Stimulated activated CD4-positive, alpha-beta T cell treated with anti-CD3 and anti-CD28 coated beads, Interleukin-12 subunit alpha, Interleukin-12 subunit beta, amount 100 ng/mL, for 48 hours (primary cell): Measurements from ENCODE around the gene SMTNL2.

Source experiments
- DNase-seq, 3 donors: peaks; one replicate each; pipeline ENCODE4 v3.0.0-alpha.2; 2020; ENCODE audit warnings: low read depth in 2 of 3, low spot score in 1 of 3

SMTNL2 gene

DNA sequence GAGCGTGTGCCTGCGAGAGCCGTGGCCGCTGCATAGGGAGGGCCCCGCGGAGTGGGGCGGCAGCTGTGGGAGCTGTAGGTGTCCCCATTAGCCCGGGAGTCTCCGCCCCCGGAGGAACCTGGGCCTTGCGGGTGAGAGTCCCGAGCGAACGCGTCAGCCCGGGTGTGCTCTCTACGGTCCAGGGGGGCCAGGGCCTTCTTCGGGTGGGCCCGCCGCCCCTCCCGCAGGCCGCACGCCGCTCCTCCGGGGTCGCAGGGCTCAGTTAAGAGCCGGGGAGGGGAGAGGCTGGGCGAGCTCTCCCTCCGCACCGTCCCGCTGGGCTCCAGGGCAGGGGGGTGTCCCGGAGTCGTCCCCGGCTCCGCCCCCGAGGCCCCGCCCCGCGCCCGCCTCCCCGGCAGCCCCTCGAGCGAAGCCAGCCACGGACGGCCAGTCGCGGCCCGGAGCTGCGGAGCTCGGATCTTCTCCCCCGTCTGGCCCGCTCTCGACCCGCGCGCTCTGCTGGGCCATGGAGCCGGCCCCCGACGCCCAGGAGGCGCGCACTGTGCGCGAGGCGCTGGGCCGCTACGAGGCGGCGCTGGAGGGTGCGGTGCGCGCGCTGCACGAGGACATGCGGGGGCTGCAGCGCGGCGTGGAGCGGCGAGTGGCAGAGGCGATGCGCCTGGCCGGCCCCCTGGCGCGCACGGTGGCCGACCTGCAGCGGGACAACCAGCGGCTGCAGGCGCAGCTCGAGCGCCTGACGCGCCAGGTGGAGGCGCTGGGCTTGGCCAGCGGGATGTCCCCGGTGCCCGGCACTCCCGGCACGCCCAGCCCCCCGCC lies at the start of gene SMTNL2:
TSS of gene SMTNL2 (plus strand) at position 429 of the 816 bp plus-strand sequence. CDS start at position 506, 77 bp downstream.
- no peak for DNase-seq

DNA sequence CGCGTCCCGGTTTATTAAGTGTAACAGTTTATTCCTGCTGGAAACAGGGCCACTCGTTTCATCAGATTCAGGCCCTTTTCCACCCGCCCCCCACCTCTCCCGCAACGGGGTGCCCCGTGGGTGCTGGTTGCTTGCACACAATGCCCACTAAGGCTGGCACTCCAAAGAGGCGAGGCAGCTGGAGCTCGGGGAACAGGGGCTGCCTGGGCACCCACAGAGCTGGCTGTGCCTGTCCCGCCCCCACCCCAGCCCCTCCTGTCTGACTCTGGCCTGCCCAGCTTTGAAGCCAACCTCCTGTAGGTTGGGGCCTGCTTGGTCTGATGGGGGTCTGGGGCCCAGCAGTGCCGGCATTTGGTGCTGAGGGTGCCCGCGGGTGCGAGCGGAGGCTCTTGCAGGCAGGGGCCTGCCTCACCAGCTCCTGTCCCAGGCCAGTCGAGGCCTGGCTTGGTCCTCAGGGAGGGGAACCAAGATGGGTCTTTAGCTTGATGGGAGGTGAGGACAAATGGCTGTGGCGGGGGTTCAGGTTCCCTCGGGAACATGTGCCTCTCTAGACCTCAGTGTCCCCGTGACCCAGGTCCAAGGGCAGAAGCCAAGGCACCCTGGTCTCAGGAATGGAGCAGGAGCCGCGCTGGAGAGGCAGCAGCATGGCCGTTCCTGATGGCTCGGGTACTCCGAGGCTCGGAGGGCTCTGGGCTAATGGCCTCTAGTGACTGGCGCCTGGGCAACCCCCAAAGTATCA lies 49.2 kb upstream of the SMTNL2 start:
- no peak for DNase-seq

- no peak for DNase-seq
Measured at GRCh38 chr17:4535667-4536258, 48.6 kb upstream of the SMTNL2 start.

DNA sequence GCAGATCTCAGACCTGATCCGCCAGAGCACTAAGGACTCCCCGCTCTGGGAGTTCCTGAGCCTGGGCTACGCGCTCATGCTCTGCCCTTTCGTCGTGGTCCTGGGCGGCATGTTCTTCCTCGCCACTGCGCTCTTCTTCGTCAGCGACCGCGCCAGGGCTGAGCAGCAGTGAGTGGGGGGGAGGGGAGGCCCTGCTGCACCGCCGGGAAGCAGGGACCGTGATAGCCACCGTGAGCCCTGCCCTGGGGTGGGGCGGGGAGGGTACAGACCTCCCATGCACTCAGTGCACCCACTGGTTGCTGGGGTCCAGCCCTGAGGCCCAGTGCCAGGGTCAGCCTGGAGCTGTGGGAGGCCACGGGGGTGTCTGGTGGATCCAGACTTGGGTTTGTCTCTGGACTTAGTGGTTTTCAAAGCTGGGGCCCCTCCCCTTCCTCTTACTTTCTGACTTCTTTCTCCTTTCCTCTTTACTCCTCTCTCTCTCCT lies 48.0 kb upstream of the SMTNL2 start:
- no peak for DNase-seq

DNA sequence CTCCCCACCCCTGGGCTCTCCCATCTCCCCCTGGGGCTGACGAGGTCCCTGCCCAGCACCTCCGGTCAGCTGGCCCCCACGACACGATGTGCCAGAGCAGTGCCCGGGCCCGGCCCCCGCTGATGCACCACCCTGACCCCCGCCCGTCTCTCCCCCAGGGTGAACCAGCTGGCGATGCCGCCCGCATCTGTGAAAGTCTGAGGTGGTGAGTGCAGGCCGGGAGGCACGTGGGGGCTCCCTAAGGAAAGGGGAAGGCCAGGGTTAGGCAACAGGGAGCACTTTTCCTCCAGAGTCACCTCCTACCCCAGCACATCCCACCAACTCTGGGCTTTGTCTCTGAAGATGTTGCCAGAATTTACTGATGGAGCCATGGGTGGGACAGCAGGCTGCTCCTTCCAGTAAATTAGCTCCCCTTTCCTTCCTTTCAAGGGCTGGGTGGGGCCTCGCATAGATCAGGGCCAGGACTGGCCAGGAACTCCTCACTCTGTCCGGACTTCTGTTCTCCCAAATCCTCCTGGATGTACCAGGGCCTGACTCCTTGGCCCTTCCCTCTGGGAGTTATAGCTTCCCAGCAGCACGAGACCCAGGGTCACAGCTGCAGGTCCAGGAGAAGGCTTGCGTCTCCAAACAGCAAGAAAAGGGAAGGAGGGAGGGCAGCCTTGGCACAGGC lies 47.5 kb upstream of the SMTNL2 start:
- DNase-seq = no peak

- DNase-seq = no peak
Measured at GRCh38 chr17:4537451-4538235, 46.7 kb upstream of the SMTNL2 start.

DNA sequence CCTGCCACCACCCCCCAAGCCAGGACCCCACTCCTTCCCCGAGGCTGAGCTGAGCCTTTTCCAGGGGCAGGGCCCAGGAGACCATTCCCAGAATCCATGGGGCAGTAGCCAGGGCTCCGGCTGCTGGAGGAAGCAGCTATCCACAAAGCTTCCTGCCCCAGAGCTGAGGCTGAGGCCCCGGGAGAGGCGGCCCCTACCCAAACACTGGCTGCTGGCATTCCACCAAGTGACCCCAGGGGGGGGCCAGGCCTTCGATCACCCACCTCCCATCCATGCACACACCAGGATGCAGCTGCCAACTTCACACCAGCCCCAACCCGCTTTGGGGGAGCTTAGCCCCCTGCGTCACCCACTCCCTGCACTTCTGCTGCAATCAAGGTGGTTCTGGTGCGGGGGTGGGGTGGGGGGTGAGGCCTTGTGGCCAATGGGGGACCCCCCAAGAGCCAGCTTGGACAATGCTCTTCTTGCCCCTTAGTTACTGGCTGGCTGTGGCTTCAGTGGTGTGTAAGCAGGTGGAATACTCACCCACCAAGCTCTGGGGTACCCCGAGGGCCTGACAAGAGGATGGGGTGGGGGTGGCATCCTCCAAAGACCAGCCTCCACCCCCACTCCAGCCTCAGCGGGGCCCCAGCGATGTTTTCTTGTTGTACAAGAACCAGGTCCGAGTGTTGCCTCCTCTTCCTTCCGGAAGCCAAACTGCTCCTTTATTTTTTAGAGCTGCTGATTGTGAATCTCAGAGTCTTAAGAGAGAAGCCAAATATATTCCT lies 45.9 kb upstream of the SMTNL2 start:
- DNase-seq = no peak

- no peak for DNase-seq
Measured at GRCh38 chr17:4539025-4539424, 45.3 kb upstream of the SMTNL2 start.

GRCh38 chr17:4539576-4540223 lies 44.6 kb upstream of the SMTNL2 start:
- no peak for DNase-seq

GRCh38 chr17:4540224-4540651 lies 44.1 kb upstream of the SMTNL2 start:
- DNase-seq = no peak

DNA sequence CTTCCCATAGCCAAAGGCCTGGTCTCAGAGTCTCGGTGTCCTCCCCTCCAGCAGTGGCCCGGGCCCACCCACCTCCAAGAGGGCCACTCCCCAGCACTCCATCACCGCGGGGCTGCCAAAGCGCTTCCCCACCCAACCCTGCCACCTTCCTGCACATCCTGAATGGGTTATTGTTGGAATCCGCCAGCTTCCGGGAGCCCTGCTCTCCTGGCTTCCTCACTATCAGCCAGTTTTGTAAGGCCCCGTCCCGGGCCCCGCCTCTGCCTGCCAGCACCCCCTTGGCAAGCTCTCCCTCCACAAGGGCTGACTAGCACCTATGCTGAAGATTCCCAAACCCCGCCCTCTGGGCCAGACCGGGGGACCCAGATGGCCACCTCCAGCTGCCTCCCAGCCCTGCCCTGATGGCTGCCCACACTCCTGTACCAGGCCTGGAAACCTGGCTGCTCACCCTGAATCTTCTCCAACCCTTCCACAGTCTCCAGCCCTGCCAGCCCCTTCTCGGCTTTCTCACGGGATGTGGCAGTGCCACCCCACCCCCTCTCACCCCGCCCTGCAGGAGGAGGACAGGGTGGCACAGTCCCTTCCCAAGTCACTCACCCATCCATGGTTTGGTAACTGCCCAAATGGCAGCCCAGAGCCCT lies 43.5 kb upstream of the SMTNL2 start:
- DNase-seq = no peak

GRCh38 chr17:4541328-4542002 lies 42.9 kb upstream of the SMTNL2 start:
- no peak for DNase-seq

DNA sequence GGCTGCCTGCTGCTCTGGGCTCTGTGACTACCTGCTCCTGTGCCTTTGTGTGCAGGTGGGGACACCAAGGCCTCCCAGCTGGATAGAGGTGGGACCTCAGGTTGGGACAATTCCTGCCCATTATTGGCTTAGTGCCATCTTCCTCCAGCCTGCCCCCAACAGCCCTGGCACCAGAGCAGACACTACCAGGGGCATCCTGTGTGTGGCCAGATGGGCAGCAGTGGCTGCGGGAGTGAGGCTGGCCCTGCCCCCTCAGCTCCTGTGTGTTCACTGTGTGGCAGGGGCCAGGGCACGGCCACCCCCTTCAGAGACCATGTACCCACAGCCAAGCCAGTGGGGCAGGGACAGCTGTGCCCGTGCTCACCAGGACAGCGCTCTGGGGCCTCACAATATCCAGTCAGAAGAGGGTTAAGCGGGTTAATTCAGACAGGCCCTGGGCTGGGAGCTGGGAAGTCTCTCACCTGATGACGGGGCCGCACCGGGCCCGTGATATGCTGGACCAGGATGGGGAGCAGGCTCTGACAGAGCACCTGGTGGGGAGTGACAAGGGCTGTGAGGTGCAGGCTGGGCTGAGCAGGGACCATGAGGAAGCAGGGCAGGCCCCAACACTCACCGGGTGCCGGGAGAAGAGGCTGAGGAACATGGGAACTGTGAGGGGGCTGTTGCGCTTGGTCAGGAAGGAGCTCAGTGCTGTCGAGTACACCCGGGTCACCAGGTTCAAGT lies 42.2 kb upstream of the SMTNL2 start:
- no peak for DNase-seq

DNA sequence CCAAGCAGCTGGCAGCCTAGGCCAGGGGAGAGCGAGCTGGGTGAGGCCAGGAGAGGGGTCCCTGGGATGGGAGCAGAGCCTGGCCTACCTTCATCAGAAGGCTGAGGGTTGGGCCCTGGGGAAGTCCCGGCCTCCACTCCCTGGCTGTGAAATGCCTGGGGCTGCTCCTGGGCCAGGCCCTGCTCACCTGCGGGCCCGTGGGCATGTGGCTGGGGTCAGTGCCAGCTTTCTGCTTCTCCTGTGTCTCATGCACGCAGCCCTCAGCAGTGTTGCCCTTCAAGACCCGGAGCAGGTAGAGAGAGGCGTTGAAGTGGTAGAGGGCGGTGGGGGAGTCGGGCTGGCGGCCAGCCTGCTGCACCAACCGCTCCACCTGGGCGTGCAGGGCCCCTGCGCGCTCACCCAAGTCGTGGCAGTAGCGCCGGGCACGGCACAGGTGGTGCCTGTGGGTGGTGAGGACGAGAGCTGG lies 41.6 kb upstream of the SMTNL2 start:
- no peak for DNase-seq

DNA sequence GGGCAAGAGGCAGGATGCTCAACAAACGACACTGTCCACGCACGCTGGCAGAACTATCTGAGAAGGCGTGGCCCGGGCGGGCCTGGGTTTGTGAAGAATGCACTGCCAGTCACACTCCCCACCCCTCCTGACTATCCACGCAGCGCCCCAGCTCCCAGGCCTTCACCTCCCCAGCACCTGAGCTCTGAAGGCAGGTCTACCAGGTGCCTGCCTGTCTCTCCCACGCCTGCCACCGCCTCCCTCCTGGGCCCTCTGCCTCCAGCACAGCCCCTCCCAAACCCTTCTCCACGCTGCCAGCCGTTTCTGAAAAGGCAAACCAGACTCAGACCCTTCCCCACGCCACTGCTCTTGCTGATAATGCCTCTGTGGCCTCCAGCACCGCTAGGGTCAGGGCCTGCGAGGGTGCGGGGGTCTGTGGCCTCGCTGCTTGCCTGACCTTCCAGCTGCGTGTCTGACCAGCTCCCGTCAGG lies 40.7 kb upstream of the SMTNL2 start:
- DNase-seq = no peak

- DNase-seq = no peak
Measured at GRCh38 chr17:4544135-4544950, 40.0 kb upstream of the SMTNL2 start.

DNA sequence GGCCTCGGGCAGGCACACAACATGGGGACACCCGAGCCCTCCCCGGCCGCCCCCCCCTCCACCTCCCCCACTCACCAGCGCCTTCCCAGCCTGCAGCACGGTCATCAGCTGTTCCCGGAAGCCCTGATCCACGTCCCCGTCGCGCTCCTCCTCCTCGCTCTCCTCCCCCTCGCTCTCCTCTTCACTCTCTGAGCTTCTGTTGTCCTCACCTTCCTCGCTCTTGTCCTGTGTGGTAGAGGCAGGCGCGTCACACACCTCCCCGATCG lies 39.4 kb upstream of the SMTNL2 start:
- no peak for DNase-seq
